Transverse colon (tissue), 3 donors: ENCODE results near the gene SDR39U1.

Source experiments
- POLR2A ChIP-seq: fragments of 450-650 bp; IDR thresholded peaks from one replicate; pipeline ENCODE4 v1.6.1; 2016; ENCODE audit warnings: antibody characterized with exemption, mild to moderate bottlenecking, moderate library complexity
- TF ChIP-seq, protein P1 (sequence below), 5 experiments: fragments of 200-600 bp in 3 of 5; fragments of 450-650 bp in 2 of 5; sonication (generic) in 3 of 5; IDR thresholded peaks; 1 replicate in 2 of 5; 2 replicates in 3 of 5; pipeline ENCODE4 v1.5.1; 2016 to 2017; ENCODE audit warnings: antibody characterized with exemption in 5 of 5, inconsistent platforms in 3 of 5, mild to moderate bottlenecking in 2 of 5, moderate library complexity in 1 of 5

DNA sequence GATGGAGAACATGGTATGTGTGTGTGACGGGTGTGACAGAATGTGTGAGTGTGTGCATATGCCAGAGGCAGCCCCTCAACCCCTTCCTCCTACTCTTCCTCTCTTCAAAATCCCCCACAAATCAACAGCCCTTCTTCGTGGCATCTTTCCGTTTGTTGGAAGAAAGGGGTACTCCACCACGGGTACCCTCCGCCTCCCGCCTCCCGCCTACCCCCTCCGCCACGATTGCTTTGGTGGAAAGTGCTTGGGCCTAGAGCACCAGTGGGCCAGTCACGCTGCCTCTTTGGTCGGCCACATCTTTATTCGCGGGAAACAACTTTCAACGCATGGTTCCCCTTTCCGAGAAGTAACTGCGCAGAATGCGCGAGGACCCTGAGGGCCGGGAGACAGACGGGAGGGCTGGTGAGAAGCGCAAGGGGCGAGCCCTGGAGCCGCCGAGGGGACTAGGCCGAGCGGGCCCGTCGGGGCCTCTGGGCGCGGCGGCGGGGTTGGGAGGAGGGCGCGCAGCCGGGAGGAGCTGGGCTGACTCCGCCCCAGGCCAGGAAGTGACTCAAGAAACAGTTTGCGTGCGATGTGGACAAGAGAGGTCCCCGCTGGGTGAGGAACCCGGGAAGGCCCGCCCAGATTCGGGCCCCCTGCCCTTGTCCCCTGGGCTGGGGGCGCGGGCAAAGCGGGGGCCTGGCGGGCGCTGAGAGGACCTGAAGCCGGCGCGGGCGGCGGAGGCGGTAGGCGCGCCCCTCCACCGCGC, 13.0 kb downstream of the SDR39U1 start, which contains the start of the genes CBLN3 and KHNYN:
- TF ChIP-seq, protein P1, sequence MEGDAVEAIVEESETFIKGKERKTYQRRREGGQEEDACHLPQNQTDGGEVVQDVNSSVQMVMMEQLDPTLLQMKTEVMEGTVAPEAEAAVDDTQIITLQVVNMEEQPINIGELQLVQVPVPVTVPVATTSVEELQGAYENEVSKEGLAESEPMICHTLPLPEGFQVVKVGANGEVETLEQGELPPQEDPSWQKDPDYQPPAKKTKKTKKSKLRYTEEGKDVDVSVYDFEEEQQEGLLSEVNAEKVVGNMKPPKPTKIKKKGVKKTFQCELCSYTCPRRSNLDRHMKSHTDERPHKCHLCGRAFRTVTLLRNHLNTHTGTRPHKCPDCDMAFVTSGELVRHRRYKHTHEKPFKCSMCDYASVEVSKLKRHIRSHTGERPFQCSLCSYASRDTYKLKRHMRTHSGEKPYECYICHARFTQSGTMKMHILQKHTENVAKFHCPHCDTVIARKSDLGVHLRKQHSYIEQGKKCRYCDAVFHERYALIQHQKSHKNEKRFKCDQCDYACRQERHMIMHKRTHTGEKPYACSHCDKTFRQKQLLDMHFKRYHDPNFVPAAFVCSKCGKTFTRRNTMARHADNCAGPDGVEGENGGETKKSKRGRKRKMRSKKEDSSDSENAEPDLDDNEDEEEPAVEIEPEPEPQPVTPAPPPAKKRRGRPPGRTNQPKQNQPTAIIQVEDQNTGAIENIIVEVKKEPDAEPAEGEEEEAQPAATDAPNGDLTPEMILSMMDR (IDR thresholded peaks at IDR 0.05) = no peak
- TF ChIP-seq POLR2A = peak; percentile 98
